GM23338 (cell line): ENCODE results near the gene NLGN1. TPM values are rescaled to one million over a fixed set of nuclear protein-coding genes. Genes with fewer than 3 reads are reported as not detected.

Source experiments
- ATAC-seq: fragments of 200-7000 bp; cut with Tn5 transposase; 3 replicates; pipeline ENCODE4 v1.9.1; 2020
- DNase-seq: peaks from one replicate; pipeline ENCODE4 v3.0.0-alpha.2; 2015; ENCODE audit warnings: low spot score
- H2AFZ ChIP-seq: fragments of 200-600 bp; sonication (generic); 2 replicates; pipeline ENCODE4 v1.8.0; 2016; ENCODE audit warnings: antibody characterized with exemption, mild to moderate bottlenecking, moderate library complexity
- H3F3A ChIP-seq: fragments of 200-600 bp; sonication (generic); replicated peaks from 2 replicates; pipeline ENCODE4 v1.8.0; 2017; ENCODE audit warnings: antibody characterized with exemption, mixed run types, low read depth
- H3K27ac ChIP-seq: fragments of 200-600 bp; sonication (generic); 2 replicates; pipeline ENCODE4 v1.6.1; 2016; ENCODE audit warnings: low read depth
- H3K27me3 ChIP-seq: fragments of 200-600 bp; sonication (generic); 2 replicates; pipeline ENCODE4 v1.8.0; 2016; ENCODE audit warnings: mild to moderate bottlenecking, mixed run types, moderate library complexity; ENCODE audit not compliant: insufficient read depth
- H3K36me3 ChIP-seq: fragments of 200-600 bp; sonication (generic); 2 replicates; pipeline ENCODE4 v1.8.0; 2016; ENCODE audit warnings: mild to moderate bottlenecking; ENCODE audit not compliant: insufficient read depth
- H3K4me1 ChIP-seq: fragments of 200-600 bp; sonication (generic); 2 replicates; pipeline ENCODE4 v1.8.0; 2016; ENCODE audit warnings: mild to moderate bottlenecking, moderate library complexity; ENCODE audit not compliant: insufficient read depth
- H3K4me2 ChIP-seq: fragments of 200-600 bp; sonication (generic); 2 replicates; pipeline ENCODE4 v1.7.1; 2017; ENCODE audit warnings: mixed run types
- H3K4me3 ChIP-seq: fragments of 200-600 bp; sonication (generic); 2 replicates; pipeline ENCODE4 v1.6.1; 2016; ENCODE audit warnings: mixed run types
- H3K79me2 ChIP-seq: fragments of 200-600 bp; sonication (generic); replicated peaks from 2 replicates; pipeline ENCODE4 v1.8.0; 2017; ENCODE audit warnings: mild to moderate bottlenecking; ENCODE audit not compliant: insufficient read depth
- H3K9me2 ChIP-seq: fragments of 200-600 bp; sonication (generic); 2 replicates; pipeline ENCODE4 v1.8.0; 2017; ENCODE audit not compliant: insufficient read depth
- H4K20me1 ChIP-seq: fragments of 200-600 bp; sonication (generic); replicated peaks from 2 replicates; pipeline ENCODE4 v1.8.0; 2017; ENCODE audit warnings: mild to moderate bottlenecking; ENCODE audit not compliant: insufficient read depth
- H3K27ac Mint-ChIP-seq: 2 replicates; pipeline ENCODE4 v1.8.0; 2020; ENCODE audit warnings: inconsistent platforms, mild to moderate bottlenecking, moderate library complexity, mixed read lengths
- H3K27me3 Mint-ChIP-seq: 3 replicates; pipeline ENCODE4 v1.8.0; 2022; ENCODE audit warnings: low read depth, mild to moderate bottlenecking, moderate library complexity, mixed read lengths, inconsistent platforms; ENCODE audit not compliant: insufficient read depth, poor library complexity
- H3K36me3 Mint-ChIP-seq: 3 replicates; pipeline ENCODE4 v1.8.0; 2021; ENCODE audit warnings: low read depth, mild to moderate bottlenecking, inconsistent platforms, moderate library complexity, mixed read lengths
- H3K4me1 Mint-ChIP-seq: 3 replicates; pipeline ENCODE4 v1.8.0; 2020; ENCODE audit warnings: mild to moderate bottlenecking, inconsistent platforms, mixed read lengths
- H3K4me3 Mint-ChIP-seq: 3 replicates; pipeline ENCODE4 v1.8.0; 2021; ENCODE audit warnings: moderate library complexity, mild to moderate bottlenecking, inconsistent platforms, mixed read lengths
- H3K9me3 Mint-ChIP-seq: 3 replicates; pipeline ENCODE4 v1.8.0; 2020; ENCODE audit warnings: moderate library complexity, mild to moderate bottlenecking, inconsistent platforms, mixed read lengths
- CREB1 ChIP-seq: fragments of 250-450 bp; sonication (Bioruptor Pico); IDR thresholded peaks from 2 replicates; pipeline ENCODE4 v1.5.0; 2020; ENCODE audit warnings: low read depth, mild to moderate bottlenecking, moderate library complexity
- CTCF ChIP-seq, 2 experiments: fragments of 200-600 bp in 1 of 2; sonication (generic) in 1 of 2; conservative IDR thresholded peaks; 2 replicates each; pipeline versions ENCODE4 v1.5.1 to v1.6.1; 2016 to 2017; ENCODE audit warnings: antibody characterized with exemption in 2 of 2, low read depth in 2 of 2, mild to moderate bottlenecking in 2 of 2, moderate library complexity in 1 of 2
- ETS1 ChIP-seq: IDR thresholded peaks from 2 replicates; pipeline ENCODE4 v1.6.1; 2016; ENCODE audit warnings: antibody characterized with exemption
- EZH2 ChIP-seq: fragments of 200-600 bp; sonication (generic); IDR thresholded peaks from one replicate; pipeline ENCODE4 v1.8.0; 2017; ENCODE audit warnings: antibody characterized with exemption, mild to moderate bottlenecking, low read depth; ENCODE audit not compliant: unreplicated experiment
- JUNB ChIP-seq: IDR thresholded peaks from one replicate; pipeline ENCODE4 v1.6.1; 2016; ENCODE audit warnings: antibody characterized with exemption; ENCODE audit not compliant: unreplicated experiment
- ZNF462 ChIP-seq: fragments of 250-450 bp; sonication (Bioruptor Pico); IDR thresholded peaks from 2 replicates; pipeline ENCODE4 v1.5.0; 2020; ENCODE audit warnings: mild to moderate bottlenecking, moderate library complexity
- polyA plus RNA-seq: library from polyadenylated mRNA; unstranded; fragments of >200 nt; fragmentation: Nextera tagmentation; extraction: Ambion mirVana; gene quantifications from 2 replicates; pipeline ENCODE4 v1.2.1, GENCODE V29; 2016
- total RNA-seq: library from RNA; depleted of rRNA; stranded (reverse); fragments of >200 nt; shearing (Covaris generic); gene quantifications from 2 replicates; pipeline ENCODE4 v1.2.3, GENCODE V29; 2014

The NLGN1 gene
- total and polyA plus RNA-seq, 2 experiments from 2014 or later: 6.5 to 18.6 TPM

GRCh38 chr3:173429076-173429475 is 31.5 kb downstream of the NLGN1 start:
- no peak for DNase-seq
- H3K79me2 ChIP-seq: no peaks in the 10 kb centered on the region
- no peak for TF ChIP-seq JUNB
- no peak for TF ChIP-seq EZH2
- TF ChIP-seq CREB1 (CRISPR knock-in tag): no peak
- TF ChIP-seq CTCF (conservative IDR thresholded peaks at IDR 0.05; ENCODE audit: low read depth in 2 of 2): no peak
- no peak for TF ChIP-seq ZNF462 (CRISPR knock-in tag)
- TF ChIP-seq ETS1: no peak
- no peaks in the 10 kb centered on the region for H3K27me3 ChIP-seq
- Mint-ChIP-seq H3K4me3 (no peak overlapping the region), H3K4me1 (peaks cover 4% of the 10 kb centered on the region; the same call in 2 of the 3 replicates), H3K9me3 (peaks cover 6% of the 10 kb centered on the region; the same call in 2 of the 3 replicates), H3K36me3 (peaks cover 14% of the 10 kb centered on the region), H3K27me3 (peaks cover 2% of the 10 kb centered on the region), H3K27ac (no peak overlapping the region)
- no peak overlapping the region for H3K4me3 ChIP-seq
- ATAC-seq: no peak
- no peak overlapping the region for H2AFZ ChIP-seq
- H3K36me3 ChIP-seq: no peaks in the 10 kb centered on the region
- H3F3A ChIP-seq: no peaks in the 10 kb centered on the region
- no peaks in the 10 kb centered on the region for H3K4me1 ChIP-seq
- no peaks in the 10 kb centered on the region; the same call in 1 of the 2 replicates for H3K9me2 ChIP-seq
- H3K27ac ChIP-seq: no peak overlapping the region
- no peak overlapping the region for H3K4me2 ChIP-seq
- no peaks in the 10 kb centered on the region for H4K20me1 ChIP-seq
